CD4-positive, alpha-beta T cell treated with Interleukin-21 for 1 hour (primary cell): ENCODE results near the gene MBTD1.

ENCODE experiments used
- DNase-seq: peaks from one replicate; pipeline ENCODE4 v3.0.0-alpha.2; 2020

MBTD1 gene

DNA sequence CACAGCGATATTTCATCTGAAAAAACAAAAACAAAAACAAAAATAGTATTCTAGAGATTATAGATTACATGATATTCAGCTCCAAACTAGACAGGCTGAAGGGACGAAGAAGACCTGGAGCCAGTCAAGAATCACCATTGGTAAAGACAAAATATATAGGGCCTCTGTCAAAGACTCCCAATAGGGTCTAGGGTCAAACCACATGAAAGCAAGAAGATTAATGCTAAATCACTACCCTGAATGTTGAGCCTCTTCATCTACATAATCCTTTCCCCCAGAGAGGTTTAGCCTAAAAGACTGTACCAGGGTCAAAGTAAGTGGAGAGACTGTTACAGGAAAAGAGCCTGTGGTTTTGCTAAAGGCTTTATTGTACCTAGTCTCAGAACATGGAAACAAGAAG is 117.3 kb downstream of the MBTD1 start:
- no peak for DNase-seq

DNA sequence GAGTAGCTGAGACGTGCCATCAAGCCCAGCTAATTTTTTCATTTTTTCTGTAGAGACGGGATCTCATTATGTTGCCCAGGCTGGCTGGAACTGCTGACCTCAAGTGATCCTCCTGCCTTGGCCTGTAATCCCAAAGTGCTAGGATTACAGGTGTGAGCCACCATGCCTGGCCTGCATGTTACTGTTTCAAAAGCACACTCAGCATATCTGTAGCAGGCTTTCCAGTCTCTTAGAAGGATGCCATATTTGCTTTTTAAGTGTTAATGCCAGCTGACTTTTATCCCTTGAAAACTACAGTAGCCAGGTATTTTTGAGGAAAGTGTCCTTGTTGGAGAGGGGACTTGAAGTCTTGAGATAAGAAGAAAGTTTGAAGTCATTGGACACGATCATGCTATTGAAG is 123.9 kb downstream of the MBTD1 start:
- no peak for DNase-seq

DNA sequence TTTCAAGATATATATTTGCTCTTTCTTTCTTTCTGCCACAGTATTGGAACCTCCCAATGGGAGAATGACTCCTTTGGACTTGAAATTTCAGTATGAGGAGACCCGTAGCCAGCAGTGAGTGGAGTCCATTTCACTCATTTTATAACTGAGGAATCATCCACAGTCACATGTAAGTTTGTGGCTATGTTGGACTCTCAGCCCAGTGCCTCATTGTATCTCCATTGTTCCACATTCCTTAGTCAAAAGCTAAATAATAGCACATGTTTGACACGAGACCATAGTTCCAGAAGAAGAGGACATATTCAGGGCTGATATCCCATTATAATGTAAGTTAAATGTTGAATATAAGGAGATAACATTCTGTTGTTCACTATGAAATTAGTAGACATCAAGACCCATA is 126.5 kb downstream of the MBTD1 start:
- DNase-seq, result no peak

DNA sequence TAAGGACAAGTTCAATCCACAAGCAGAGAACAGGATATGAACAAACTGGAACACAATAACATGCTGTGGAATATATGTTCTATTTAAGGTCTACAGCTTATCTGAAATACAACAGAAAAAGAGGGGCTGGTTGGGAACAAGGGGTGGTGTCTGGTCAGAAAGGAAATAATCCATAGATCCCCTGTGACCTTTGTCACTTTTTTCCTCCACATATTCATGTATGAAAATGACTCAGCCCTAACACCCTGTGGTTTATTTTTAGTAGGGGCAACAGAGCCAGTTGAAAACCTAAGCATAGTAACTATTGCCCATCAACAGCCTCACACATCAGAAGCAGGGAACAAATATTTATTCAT is 126.9 kb downstream of the MBTD1 start:
- no peak for DNase-seq

DNA sequence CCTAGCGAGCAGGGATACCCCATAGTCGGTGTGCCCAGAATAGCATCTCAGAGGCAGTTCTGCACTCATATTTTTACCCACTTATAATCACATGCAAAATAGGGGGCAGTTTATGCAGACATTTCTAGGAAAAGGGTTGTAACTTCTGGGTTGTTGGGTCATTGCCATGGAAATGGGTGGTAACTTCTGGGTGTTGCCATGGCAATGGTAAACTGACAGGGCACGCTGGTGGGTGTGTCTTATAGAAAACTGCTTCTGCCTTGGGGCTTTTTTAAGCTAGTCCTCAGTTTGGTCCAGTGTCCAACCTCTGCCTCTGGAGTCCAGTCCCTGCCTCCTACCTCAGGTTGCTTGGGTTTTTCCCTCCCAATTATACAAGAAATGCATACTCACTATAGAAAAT is 131.8 kb downstream of the MBTD1 start:
- peak; percentile 34 for DNase-seq
